ENCODE data around the gene RAD51B. TPM values are rescaled to one million over a fixed set of nuclear protein-coding genes. Genes with fewer than 3 reads are reported as not detected.

The RAD51B gene
- total and polyA plus RNA-seq, 2 of the 13 experiments (the other 11 are each of a cell fraction or from before 2014, with no cell fraction given), result 7.0 to 9.5 TPM

DNA sequence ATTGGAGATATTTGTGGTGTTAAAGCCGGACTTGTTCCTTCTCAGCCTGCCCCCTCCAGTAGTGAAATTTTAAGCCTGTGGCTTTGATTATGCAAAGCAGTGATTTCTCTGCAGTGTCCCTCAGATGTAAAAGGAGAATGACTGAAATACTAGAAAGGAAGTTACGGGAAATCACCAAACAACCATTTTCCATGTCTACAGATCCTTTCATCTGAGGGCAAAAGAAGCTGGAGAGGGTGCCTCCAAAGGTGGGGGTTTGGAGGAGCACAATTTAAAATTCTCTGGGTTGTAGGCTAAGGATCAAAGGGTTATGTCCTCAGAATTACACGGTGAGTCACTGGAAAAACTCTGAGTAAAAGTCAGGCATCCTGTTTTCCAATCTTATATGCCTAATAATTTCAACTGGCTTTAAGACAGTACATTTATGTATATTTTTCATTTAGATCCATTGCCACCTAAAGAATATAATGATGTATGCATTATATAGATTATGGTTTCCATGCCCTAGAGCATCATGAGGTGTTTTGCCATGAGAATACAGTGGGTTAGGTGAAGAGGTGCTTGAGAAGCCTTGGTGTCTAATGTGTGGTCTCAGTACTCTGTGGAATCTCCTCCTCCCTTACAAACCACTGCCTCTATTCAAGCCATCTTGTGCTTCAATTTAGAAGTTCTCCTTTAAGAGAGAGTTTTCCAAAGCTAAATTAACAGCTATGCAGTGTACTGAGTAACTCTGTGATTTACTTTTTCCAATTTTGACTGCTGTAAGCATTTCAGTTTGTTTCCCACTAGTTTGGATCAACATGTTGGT is 362.1 kb downstream of the RAD51B start (continued):
- TF ChIP-seq, protein P1, sequence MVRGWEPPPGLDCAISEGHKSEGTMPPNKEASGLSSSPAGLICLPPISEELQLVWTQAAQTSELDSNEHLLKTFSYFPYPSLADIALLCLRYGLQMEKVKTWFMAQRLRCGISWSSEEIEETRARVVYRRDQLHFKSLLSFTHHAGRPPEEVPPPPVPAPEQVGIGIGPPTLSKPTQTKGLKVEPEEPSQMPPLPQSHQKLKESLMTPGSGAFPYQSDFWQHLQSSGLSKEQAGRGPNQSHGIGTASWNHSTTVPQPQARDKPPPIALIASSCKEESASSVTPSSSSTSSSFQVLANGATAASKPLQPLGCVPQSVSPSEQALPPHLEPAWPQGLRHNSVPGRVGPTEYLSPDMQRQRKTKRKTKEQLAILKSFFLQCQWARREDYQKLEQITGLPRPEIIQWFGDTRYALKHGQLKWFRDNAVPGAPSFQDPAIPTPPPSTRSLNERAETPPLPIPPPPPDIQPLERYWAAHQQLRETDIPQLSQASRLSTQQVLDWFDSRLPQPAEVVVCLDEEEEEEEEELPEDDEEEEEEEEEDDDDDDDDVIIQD (CRISPR knock-in tag; IDR thresholded peaks at IDR 0.05; ENCODE audit: low read depth), result peak; percentile 17; the same call in 1 of the 2 replicates
- TF ChIP-seq ZNF484 (CRISPR knock-in tag; IDR thresholded peaks at IDR 0.05; ENCODE audit: borderline replicate concordance, low read depth) (no peak), ZNF850 (CRISPR knock-in tag; conservative IDR thresholded peaks at IDR 0.05) (no peak), STAG1 (CRISPR knock-in tag; IDR thresholded peaks at IDR 0.05) (no peak), MTF1 (CRISPR knock-in tag; IDR thresholded peaks at IDR 0.05) (no peak), KLF11 (CRISPR knock-in tag; IDR thresholded peaks at IDR 0.05) (no peak), PCBP2 (optimal IDR thresholded peaks at IDR 0.05; ENCODE audit: low read depth, low read length, poor library complexity, severe bottlenecking) (no peak), HOXA5 (CRISPR knock-in tag; IDR thresholded peaks at IDR 0.05) (no peak), ZNF547 (CRISPR knock-in tag; IDR thresholded peaks at IDR 0.05) (no peak), FOSL2 (CRISPR knock-in tag; IDR thresholded peaks at IDR 0.05) (peak; percentile 53)
- TF ChIP-seq, protein P2, sequence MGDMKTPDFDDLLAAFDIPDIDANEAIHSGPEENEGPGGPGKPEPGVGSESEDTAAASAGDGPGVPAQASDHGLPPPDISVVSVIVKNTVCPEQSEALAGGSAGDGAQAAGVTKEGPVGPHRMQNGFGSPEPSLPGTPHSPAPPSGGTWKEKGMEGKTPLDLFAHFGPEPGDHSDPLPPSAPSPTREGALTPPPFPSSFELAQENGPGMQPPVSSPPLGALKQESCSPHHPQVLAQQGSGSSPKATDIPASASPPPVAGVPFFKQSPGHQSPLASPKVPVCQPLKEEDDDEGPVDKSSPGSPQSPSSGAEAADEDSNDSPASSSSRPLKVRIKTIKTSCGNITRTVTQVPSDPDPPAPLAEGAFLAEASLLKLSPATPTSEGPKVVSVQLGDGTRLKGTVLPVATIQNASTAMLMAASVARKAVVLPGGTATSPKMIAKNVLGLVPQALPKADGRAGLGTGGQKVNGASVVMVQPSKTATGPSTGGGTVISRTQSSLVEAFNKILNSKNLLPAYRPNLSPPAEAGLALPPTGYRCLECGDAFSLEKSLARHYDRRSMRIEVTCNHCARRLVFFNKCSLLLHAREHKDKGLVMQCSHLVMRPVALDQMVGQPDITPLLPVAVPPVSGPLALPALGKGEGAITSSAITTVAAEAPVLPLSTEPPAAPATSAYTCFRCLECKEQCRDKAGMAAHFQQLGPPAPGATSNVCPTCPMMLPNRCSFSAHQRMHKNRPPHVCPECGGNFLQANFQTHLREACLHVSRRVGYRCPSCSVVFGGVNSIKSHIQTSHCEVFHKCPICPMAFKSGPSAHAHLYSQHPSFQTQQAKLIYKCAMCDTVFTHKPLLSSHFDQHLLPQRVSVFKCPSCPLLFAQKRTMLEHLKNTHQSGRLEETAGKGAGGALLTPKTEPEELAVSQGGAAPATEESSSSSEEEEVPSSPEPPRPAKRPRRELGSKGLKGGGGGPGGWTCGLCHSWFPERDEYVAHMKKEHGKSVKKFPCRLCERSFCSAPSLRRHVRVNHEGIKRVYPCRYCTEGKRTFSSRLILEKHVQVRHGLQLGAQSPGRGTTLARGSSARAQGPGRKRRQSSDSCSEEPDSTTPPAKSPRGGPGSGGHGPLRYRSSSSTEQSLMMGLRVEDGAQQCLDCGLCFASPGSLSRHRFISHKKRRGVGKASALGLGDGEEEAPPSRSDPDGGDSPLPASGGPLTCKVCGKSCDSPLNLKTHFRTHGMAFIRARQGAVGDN (CRISPR knock-in tag; IDR thresholded peaks at IDR 0.05), result no peak
- TF ChIP-seq, protein P3, sequence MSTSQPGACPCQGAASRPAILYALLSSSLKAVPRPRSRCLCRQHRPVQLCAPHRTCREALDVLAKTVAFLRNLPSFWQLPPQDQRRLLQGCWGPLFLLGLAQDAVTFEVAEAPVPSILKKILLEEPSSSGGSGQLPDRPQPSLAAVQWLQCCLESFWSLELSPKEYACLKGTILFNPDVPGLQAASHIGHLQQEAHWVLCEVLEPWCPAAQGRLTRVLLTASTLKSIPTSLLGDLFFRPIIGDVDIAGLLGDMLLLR (CRISPR knock-in tag; IDR thresholded peaks at IDR 0.05), result no peak
- TF ChIP-seq, protein P4, sequence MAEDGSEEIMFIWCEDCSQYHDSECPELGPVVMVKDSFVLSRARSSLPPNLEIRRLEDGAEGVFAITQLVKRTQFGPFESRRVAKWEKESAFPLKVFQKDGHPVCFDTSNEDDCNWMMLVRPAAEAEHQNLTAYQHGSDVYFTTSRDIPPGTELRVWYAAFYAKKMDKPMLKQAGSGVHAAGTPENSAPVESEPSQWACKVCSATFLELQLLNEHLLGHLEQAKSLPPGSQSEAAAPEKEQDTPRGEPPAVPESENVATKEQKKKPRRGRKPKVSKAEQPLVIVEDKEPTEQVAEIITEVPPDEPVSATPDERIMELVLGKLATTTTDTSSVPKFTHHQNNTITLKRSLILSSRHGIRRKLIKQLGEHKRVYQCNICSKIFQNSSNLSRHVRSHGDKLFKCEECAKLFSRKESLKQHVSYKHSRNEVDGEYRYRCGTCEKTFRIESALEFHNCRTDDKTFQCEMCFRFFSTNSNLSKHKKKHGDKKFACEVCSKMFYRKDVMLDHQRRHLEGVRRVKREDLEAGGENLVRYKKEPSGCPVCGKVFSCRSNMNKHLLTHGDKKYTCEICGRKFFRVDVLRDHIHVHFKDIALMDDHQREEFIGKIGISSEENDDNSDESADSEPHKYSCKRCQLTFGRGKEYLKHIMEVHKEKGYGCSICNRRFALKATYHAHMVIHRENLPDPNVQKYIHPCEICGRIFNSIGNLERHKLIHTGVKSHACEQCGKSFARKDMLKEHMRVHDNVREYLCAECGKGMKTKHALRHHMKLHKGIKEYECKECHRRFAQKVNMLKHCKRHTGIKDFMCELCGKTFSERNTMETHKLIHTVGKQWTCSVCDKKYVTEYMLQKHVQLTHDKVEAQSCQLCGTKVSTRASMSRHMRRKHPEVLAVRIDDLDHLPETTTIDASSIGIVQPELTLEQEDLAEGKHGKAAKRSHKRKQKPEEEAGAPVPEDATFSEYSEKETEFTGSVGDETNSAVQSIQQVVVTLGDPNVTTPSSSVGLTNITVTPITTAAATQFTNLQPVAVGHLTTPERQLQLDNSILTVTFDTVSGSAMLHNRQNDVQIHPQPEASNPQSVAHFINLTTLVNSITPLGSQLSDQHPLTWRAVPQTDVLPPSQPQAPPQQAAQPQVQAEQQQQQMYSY (CRISPR knock-in tag; IDR thresholded peaks at IDR 0.05), result no peak
- TF ChIP-seq, protein P5, sequence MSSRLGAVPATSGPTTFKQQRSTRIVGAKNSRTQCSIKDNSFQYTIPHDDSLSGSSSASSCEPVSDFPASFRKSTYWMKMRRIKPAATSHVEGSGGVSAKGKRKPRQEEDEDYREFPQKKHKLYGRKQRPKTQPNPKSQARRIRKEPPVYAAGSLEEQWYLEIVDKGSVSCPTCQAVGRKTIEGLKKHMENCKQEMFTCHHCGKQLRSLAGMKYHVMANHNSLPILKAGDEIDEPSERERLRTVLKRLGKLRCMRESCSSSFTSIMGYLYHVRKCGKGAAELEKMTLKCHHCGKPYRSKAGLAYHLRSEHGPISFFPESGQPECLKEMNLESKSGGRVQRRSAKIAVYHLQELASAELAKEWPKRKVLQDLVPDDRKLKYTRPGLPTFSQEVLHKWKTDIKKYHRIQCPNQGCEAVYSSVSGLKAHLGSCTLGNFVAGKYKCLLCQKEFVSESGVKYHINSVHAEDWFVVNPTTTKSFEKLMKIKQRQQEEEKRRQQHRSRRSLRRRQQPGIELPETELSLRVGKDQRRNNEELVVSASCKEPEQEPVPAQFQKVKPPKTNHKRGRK (CRISPR knock-in tag; IDR thresholded peaks at IDR 0.05), result no peak

Measured in HepG2 (cell line).